Kidney (tissue), 14 donors: Measurements from ENCODE around the gene PLEKHA6. TPM values are rescaled to one million over a fixed set of nuclear protein-coding genes. Genes with fewer than 3 reads are reported as not detected.

ENCODE experiments used
- DNase-seq, 5 donors: peaks; one replicate each; pipeline ENCODE4 v3.0.0-alpha.2; 2013 to 2020
- FAIRE-seq: peaks from 2 replicates; lab custom pipeline; 2012; peaks lifted over from hg19 to GRCh38; lab: Jason Lieb, UNC
- H3K27ac ChIP-seq, 2 donors: one replicate each; pipeline ENCODE4 v1.7.0; 2013; ENCODE audit warnings: low read depth in 2 of 2, low read length in 2 of 2, inconsistent platforms in 1 of 2
- H3K27me3 ChIP-seq: one replicate; pipeline ENCODE4 v1.7.1; 2013; ENCODE audit warnings: low read length, inconsistent platforms; ENCODE audit not compliant: control insufficient read depth, insufficient read depth
- H3K36me3 ChIP-seq, 3 donors: one replicate each; pipeline versions ENCODE4 v1.7.0 to v1.7.1; 2013; ENCODE audit warnings: low read length in 3 of 3, control low read depth in 1 of 3, inconsistent platforms in 1 of 3; ENCODE audit not compliant: insufficient read depth in 3 of 3, control insufficient read depth in 2 of 3
- H3K4me1 ChIP-seq, 3 donors: one replicate each; pipeline versions ENCODE4 v1.7.0 to v1.7.1; 2013; ENCODE audit warnings: low read length in 3 of 3, inconsistent platforms in 1 of 3, low read depth in 1 of 3; ENCODE audit not compliant: control insufficient read depth in 2 of 3, insufficient read depth in 2 of 3
- H3K4me3 ChIP-seq, 3 donors: one replicate each; pipeline versions ENCODE4 v1.7.0 to v1.8.1; 2013; ENCODE audit warnings: low read length in 3 of 3, control low read depth in 1 of 3, inconsistent platforms in 1 of 3
- H3K9ac ChIP-seq, 3 donors: one replicate each; pipeline versions ENCODE4 v1.7.0 to v1.7.1; 2013; ENCODE audit warnings: low read length in 3 of 3, control low read depth in 1 of 3, inconsistent platforms in 1 of 3
- H3K9me3 ChIP-seq, 3 donors: one replicate each; pipeline versions ENCODE4 v1.7.0 to v1.7.1; 2013; ENCODE audit warnings: low read length in 3 of 3, control low read depth in 1 of 3, inconsistent platforms in 1 of 3; ENCODE audit not compliant: control insufficient read depth in 2 of 3, insufficient read depth in 1 of 3
- intact Hi-C: fragments of 100-400 bp; cut with DNase I; formaldehyde crosslinking; loops from one replicate; pipeline ENCODE4 v1.11.1; 2022
- polyA plus RNA-seq: library from polyadenylated mRNA; stranded (reverse); fragments of 350-450 nt; fragmentation: Illumina TruSeq; extraction: RNeasy Lipid Tissue Mini Kit (QIAGEN cat#74804); gene quantifications from one replicate; pipeline ENCODE4 v1.2.3, GENCODE V29; 2014; ENCODE audit warnings: low read depth, low replicate concordance; ENCODE audit not compliant: insufficient read depth
- total RNA-seq: library from RNA; stranded (reverse); fragmentation: NEBNext Ultra II Directional; extraction: Animal tissue kit (Norgen Biotek cat#: 25700); gene quantifications from one replicate; pipeline ENCODE4 v1.2.1, GENCODE V29; 2021
- TF ChIP-seq, protein P1 (sequence below): IDR thresholded peaks from 3 replicates; pipeline ENCODE4 v1.5.1; 2012; ENCODE audit warnings: mild to moderate bottlenecking, moderate library complexity, borderline replicate concordance; ENCODE audit not compliant: insufficient read depth; ENCODE audit errors: extremely low read depth
- donor health status: control.
- donor health status: control.
- donor health status: control.
- donor health status: control.
- donor health status: control.
- donor health status: DM: yes; HTN: yes; CAD: no.
- donor health status: Normal renal cell carcinoma (clear cell type).

The PLEKHA6 gene
- total and polyA plus RNA-seq, 2 donors from 2014 or later = 17.5 to 65.1 TPM

DNA sequence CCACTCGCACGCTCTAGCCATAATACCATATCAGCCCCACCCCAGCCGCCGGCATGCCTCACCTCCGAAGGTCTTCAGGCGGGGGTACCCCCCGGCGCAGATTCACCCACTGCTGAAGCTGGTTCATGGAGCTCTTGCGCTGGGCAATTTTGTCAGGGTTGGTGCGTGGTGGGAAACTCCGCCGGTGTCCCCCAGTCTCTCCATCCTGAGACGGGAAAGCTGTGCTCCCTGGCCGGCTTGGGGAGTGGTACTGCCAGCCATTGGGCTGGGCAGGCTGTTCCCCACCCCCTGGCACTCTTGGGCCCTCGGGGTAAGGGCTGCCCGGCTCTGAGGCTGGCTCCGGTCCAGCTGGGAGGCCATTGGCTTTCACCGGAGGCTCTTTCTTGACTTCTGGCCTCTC is 100.5 kb downstream of the PLEKHA6 start:
- TF ChIP-seq, protein P1, sequence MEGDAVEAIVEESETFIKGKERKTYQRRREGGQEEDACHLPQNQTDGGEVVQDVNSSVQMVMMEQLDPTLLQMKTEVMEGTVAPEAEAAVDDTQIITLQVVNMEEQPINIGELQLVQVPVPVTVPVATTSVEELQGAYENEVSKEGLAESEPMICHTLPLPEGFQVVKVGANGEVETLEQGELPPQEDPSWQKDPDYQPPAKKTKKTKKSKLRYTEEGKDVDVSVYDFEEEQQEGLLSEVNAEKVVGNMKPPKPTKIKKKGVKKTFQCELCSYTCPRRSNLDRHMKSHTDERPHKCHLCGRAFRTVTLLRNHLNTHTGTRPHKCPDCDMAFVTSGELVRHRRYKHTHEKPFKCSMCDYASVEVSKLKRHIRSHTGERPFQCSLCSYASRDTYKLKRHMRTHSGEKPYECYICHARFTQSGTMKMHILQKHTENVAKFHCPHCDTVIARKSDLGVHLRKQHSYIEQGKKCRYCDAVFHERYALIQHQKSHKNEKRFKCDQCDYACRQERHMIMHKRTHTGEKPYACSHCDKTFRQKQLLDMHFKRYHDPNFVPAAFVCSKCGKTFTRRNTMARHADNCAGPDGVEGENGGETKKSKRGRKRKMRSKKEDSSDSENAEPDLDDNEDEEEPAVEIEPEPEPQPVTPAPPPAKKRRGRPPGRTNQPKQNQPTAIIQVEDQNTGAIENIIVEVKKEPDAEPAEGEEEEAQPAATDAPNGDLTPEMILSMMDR = no peak
- Histone ChIP-seq H3K36me3 (peaks cover 0 to 46% (median 16%) of the 10 kb centered on the region in 3 donors), H3K27me3 (no peaks in the 10 kb centered on the region), H3K4me1 (peaks cover 0 to 32% (median 27%) of the 10 kb centered on the region in 3 donors), H3K9ac (no peak overlapping the region), H3K9me3 (no peaks in the 10 kb centered on the region), H3K27ac (peak overlapping the region in 1 of 2 donors; percentile 38), H3K4me3 (no peak overlapping the region)
- DNase-seq (no peak), FAIRE-seq (no peak)
- intact Hi-C loops = no loop called here

DNA sequence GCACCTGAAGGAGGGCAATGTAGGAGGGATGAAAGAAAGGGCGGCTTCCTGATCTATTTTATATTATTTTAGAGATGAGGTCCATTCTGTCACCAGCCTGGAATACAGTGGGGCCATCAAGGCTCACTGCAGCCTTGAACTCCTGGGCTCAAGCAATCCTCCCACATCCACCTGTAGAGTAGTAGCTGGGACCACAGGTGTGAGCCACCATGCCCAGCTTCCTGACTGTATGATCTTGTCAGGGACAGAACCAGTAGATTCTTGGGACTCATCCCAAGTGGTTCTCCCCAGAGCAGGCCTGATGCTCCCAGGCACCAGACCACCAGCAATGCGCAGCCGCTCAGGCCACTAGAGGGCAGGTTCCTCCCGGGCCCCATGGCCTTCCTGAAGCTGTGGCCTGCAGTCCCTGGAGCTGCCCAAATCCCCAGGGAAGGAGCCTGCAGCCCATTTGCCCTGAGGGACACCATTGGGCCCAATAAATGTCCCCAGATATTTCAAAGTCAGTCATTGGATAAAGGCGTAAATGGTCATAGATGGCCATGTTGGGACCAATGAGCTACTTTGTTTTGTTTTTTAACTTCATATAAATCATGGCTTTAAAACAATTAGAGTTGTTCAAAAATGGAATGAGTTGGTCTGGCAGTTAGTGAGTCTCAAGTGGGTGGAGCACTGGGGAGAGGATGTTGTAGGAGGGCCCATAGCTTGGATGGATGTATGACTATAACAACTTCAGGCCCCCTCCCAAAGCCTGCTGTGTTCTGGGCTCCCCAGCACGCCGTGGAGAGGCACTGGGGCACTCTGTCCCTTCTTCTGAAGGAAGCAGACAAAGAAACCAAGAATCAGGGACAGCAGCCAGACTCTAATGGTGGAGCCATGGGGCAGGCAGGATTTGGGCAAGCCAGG is 101.3 kb downstream of the PLEKHA6 start:
- Histone ChIP-seq H3K4me1 (peaks cover 0 to 30% (median 25%) of the 10 kb centered on the region in 3 donors), H3K9ac (peak overlapping the region in 1 of 3 donors; percentile 14), H3K27ac (peak overlapping the region in 1 of 2 donors; percentile 32), H3K9me3 (no peaks in the 10 kb centered on the region), H3K27me3 (no peaks in the 10 kb centered on the region), H3K4me3 (no peak overlapping the region), H3K36me3 (peaks cover 0 to 46% (median 16%) of the 10 kb centered on the region in 3 donors)
- intact Hi-C loops = no loop called here
- no peak for FAIRE-seq
- TF ChIP-seq, protein P1 = peak; percentile 73
- DNase-seq = peak; percentile 69 to 90 (median 77)

DNA sequence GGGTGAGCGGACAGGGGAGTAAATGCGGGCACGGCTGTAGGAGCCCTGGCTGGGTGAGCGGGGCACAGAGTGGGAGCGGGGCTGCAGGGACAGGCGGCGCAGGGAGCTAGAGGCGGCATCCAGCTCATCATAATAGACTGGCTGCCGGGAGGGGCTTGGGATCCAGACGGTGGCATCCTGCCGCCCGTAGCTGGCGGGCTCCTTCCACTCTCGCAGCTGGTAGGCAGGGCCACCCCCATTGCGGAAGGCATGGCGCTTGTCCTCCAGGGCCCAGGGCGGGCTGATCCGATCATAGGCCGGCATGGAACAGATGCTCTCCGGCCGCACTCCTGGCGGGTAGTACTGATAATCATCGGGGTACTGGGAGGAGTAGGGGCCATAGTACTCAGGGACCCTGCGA is 102.3 kb downstream of the PLEKHA6 start:
- peaks cover 0 to 26% (median 20%) of the 10 kb centered on the region in 3 donors for H3K4me1 ChIP-seq
- H3K36me3 ChIP-seq = peaks cover 0 to 46% (median 19%) of the 10 kb centered on the region in 3 donors
- no peak overlapping the region for H3K9ac ChIP-seq
- DNase-seq = no peak
- no peak overlapping the region for H3K27ac ChIP-seq
- H3K4me3 ChIP-seq = no peak overlapping the region
- intact Hi-C loops = no loop called here
- TF ChIP-seq, protein P1 = no peak
- H3K9me3 ChIP-seq = no peaks in the 10 kb centered on the region
- no peaks in the 10 kb centered on the region for H3K27me3 ChIP-seq
- no peak for FAIRE-seq
